DMS79 (cell line): ENCODE data around the gene PRKCE.

ENCODE experiments used
- DNase-seq: peaks from one replicate; lab custom pipeline; 2025; lab: John Stamatoyannopoulos, UW

PRKCE gene

GRCh38 chr2:46229134-46230063, 577.9 kb downstream of the PRKCE start:
- no peak for DNase-seq

DNA sequence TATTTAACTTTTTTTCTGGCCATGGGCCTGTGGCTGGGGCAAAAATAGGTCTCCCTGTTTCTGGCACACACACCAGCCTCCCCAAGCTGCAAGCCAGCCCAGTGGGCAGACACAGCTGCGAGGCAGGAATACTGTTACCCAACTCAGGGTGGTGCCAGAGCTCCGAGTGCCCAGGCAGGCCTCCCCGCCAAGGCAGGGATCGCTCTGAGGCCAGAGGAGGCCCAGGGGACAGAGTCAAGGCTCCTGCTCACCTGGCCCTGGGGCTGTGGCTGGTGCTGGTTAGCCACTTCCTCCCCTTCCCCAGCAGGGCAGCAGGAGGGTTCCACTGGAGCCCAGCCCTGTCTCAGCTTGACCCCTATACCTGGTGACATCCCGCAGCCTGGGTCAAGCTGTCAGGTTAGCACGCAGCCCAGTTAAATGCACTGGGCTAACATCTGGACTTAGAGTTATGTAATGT, 578.7 kb downstream of the PRKCE start:
- DNase-seq, result no peak

DNA sequence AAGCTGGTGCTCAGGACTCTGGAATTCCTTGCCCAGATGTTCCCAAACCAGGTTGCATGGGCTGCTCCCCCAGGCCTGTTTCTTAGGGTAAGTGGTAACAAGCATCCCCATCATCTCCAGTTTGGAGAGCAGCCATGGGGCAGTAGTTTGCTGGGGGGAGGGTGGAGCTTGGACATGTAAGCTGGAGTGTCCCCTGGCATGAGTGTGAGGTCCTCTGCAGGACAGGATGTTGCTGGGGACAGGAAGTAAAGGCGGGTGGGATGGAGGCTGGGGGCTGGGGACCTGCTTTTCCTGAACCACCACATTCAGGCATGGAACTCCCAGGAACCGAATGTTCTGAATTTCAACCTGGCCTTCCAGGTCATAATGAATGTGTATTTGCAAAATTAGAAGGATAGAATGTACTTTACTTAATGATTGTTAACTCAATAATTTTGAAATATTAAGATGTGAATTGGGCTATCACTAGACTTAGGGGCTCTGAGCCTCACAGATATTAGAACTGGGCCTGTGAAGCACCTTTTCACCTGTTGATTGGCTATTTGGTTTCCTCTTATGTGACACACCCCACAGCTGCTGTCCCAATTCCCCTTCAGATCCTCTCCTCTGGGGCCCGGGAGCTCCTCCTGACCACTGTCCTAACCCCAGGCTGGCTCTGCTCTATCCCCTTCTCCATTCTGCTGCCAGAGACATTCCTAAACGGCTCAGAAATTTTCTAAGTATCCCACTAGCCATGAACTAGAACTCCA, 579.4 kb downstream of the PRKCE start:
- no peak for DNase-seq

DNA sequence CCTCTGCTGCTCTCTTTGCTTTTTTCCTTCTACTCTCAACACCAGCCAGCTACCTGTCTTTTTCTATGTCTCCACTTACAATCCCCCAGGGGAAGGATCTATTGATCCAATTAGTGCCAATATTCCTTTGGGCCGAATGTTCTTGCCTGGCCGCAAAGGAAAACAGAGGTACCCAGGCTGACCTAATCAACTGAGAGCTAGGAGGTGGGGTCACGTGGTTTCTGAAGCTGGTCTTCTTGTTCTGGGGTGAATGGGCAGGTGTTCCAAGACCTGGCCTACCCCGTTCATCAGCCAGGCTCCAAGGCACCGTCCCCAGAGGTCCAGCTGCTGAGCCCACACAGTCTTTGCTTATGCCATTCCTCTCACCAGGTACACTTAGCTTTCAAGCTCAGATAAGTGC, 580.2 kb downstream of the PRKCE start:
- no peak for DNase-seq

DNA sequence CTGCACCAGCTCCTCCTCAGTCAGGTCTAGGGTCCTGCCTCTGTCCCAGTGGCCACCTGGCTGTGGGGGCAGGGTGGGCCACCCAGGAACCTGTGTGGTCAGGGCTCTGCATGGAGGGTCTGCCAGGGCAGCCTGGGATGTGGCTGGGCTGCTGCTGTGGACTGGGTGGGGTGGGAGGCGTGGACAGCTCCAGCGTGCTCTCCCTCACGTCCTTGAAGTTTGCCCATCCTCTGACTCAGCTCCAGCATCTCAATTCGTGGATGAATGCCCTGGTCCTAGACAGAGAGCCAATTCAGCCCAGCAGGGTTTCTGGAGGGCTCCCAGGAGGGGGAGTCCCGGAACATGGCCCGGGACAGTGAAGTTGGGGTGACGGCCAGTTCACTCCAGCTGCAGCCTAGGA, 581.4 kb downstream of the PRKCE start:
- no peak for DNase-seq

DNA sequence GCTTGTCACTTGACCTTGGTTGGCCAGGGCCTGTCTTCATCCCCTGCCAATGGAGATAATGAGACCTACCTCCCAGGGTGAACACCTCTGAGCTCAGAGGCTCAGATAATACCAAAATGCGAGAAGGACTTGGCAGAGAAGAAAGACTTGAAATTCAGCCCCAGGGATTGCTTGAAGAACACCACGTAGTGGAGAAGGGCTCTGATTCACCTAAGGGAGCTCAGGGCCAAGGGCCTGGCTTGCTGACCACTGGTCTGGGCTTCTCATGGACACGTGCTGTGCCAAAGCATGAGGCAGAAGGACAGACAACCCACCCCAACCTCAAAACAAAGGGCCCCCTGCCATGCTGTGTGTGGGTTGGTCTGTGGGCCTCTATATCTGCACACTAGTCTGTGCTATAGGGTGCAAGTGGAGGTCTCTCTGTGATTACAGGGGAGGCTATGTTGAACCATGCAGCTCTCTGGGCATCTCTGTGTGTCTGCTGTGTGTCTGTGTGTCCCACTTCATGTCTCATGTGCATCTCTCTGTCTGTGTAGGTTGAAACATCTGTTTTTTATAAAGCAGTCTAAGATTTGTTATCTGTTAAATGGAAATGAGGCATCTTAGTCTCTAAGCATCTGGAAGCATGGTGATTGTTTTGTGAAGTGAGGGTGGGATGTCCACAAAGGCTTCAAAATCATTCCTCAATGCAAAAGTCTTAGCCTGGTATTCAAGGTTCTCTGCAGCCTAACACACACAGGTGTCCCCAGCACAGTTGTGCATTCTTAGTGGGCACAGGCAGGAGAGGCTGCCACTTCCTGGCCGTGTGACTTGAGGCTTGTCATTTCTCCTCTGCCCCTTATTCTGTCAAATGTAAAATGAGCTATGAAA, 584.8 kb downstream of the PRKCE start:
- DNase-seq, result no peak

GRCh38 chr2:46236876-46237859, 585.7 kb downstream of the PRKCE start:
- DNase-seq, result no peak
